Thymus (tissue), 11 donors: ENCODE results near the gene OR2T6. TPM values are rescaled to one million over a fixed set of nuclear protein-coding genes. Genes with fewer than 3 reads are reported as not detected.

Experiments
- DNase-seq, 9 donors: peaks; one replicate each; pipeline ENCODE4 v3.0.0-alpha.2; 2013; ENCODE audit warnings: low spot score in 9 of 9, low read depth in 6 of 9, missing footprints in 1 of 9
- H3K27ac ChIP-seq, 2 donors: one replicate each; pipeline ENCODE4 v1.5.1; 2013; ENCODE audit warnings: control low read depth in 1 of 2, low read depth in 1 of 2, low read length in 1 of 2, mild to moderate bottlenecking in 1 of 2, moderate library complexity in 1 of 2
- H3K27me3 ChIP-seq, 2 donors: one replicate each; pipeline ENCODE4 v1.5.1; 2013; ENCODE audit warnings: low read length in 1 of 2; ENCODE audit not compliant: control insufficient read depth in 2 of 2, insufficient read depth in 1 of 2
- H3K36me3 ChIP-seq, 2 donors: one replicate each; pipeline ENCODE4 v1.5.1; 2013; ENCODE audit warnings: low read length in 1 of 2, mild to moderate bottlenecking in 1 of 2, moderate library complexity in 1 of 2; ENCODE audit not compliant: control insufficient read depth in 2 of 2, insufficient read depth in 2 of 2
- H3K4me1 ChIP-seq, 2 donors: one replicate each; pipeline ENCODE4 v1.5.1; 2013; ENCODE audit warnings: low read length in 2 of 2; ENCODE audit not compliant: control insufficient read depth in 2 of 2, insufficient read depth in 2 of 2
- H3K4me3 ChIP-seq, 2 donors: one replicate each; pipeline ENCODE4 v1.5.1; 2013; ENCODE audit warnings: low read length in 2 of 2, control low read depth in 1 of 2, mild to moderate bottlenecking in 1 of 2
- H3K9me3 ChIP-seq, 2 donors: one replicate each; pipeline ENCODE4 v1.5.1; 2013; ENCODE audit warnings: low read length in 1 of 2, mild to moderate bottlenecking in 1 of 2; ENCODE audit not compliant: control insufficient read depth in 2 of 2, insufficient read depth in 1 of 2
- WGBS: extraction: QIAGEN DNeasy Blood & Tissue Kit; methylation state at CpG from one replicate; pipeline ENCODE4 v1.1.7; 2013; 5-methylcytosine and 5-hydroxymethylcytosine counted together
- polyA plus RNA-seq: library from polyadenylated mRNA; stranded (reverse); fragments of 200-250 nt; gene quantifications from one replicate; pipeline ENCODE4 v1.2.3, GENCODE V29; 2013
- total RNA-seq: library from RNA; stranded (reverse); fragments of 120-200 nt; gene quantifications from one replicate; pipeline ENCODE4 v1.2.4, GENCODE V29; 2013
- donor health status: healthy.

OR2T6 gene
- total and polyA plus RNA-seq, 2 donors = not detected

- 97% methylated on average over 3 of the region's 3 CpGs for WGBS
- Histone ChIP-seq H3K36me3 (no peaks in the 10 kb centered on the region), H3K27ac (no peak overlapping the region), H3K27me3 (no peaks in the 10 kb centered on the region), H3K9me3 (no peaks in the 10 kb centered on the region), H3K4me1 (no peaks in the 10 kb centered on the region), H3K4me3 (no peak overlapping the region)
- DNase-seq = no peak
Observed at GRCh38 chr1:248380854-248381253, 5.3 kb downstream of the OR2T6 start.

- no peak for DNase-seq
- no peaks in the 10 kb centered on the region for H3K4me1 ChIP-seq
- no peak overlapping the region for H3K4me3 ChIP-seq
- H3K9me3 ChIP-seq = no peaks in the 10 kb centered on the region
- H3K36me3 ChIP-seq = no peaks in the 10 kb centered on the region
- WGBS = 9% methylated on average over 2 of the region's 2 CpGs
- no peaks in the 10 kb centered on the region for H3K27me3 ChIP-seq
- no peak overlapping the region for H3K27ac ChIP-seq
Observed at GRCh38 chr1:248388426-248388825, 12.9 kb downstream of the OR2T6 start.

GRCh38 chr1:248393050-248393449 lies 17.5 kb downstream of the OR2T6 start:
- Histone ChIP-seq H3K36me3 (no peaks in the 10 kb centered on the region), H3K27me3 (no peaks in the 10 kb centered on the region), H3K4me1 (no peaks in the 10 kb centered on the region), H3K9me3 (no peaks in the 10 kb centered on the region), H3K27ac (no peak overlapping the region), H3K4me3 (no peak overlapping the region)
- DNase-seq = no peak
- WGBS = 89% methylated on average over 2 of the region's 2 CpGs

- Histone ChIP-seq H3K4me1 (no peaks in the 10 kb centered on the region), H3K4me3 (no peak within 1 kb of the TSS), H3K36me3 (no peaks in the 10 kb centered on the region), H3K9me3 (peaks cover 0 to 4% of the 10 kb centered on the region in 2 donors), H3K27ac (no peak within 1 kb of the TSS), H3K27me3 (no peaks in the 10 kb centered on the region)
- DNase-seq = no peak
- 94% methylated on average over 3 of the region's 3 CpGs for WGBS
Observed at GRCh38 chr1:248402748-248403147, 27.2 kb downstream of the OR2T6 start, which contains the start of gene OR2T1. TSS of gene OR2T1 (plus strand) at chr1:248403048. CDS start at chr1:248406148, 3,100 bp downstream.

GRCh38 chr1:248404024-248404423 lies 28.5 kb downstream of the OR2T6 start:
- Histone ChIP-seq H3K9me3 (peaks cover 0 to 5% of the 10 kb centered on the region in 2 donors), H3K27ac (no peak overlapping the region), H3K36me3 (no peaks in the 10 kb centered on the region), H3K4me3 (no peak overlapping the region), H3K27me3 (no peaks in the 10 kb centered on the region), H3K4me1 (no peaks in the 10 kb centered on the region)
- 92% methylated on average over 6 of the region's 6 CpGs for WGBS
- DNase-seq = peak; percentile 3 to 43 (median 17)

GRCh38 chr1:248406721-248407692 lies 31.5 kb downstream of the OR2T6 start:
- Histone ChIP-seq H3K4me3 (no peak overlapping the region), H3K27ac (no peak overlapping the region), H3K4me1 (no peaks in the 10 kb centered on the region), H3K9me3 (peaks cover 0 to 11% of the 10 kb centered on the region in 2 donors), H3K36me3 (no peaks in the 10 kb centered on the region), H3K27me3 (no peaks in the 10 kb centered on the region)
- no peak for DNase-seq
- 81% methylated on average over 8 of the region's 8 CpGs for WGBS

GRCh38 chr1:248416226-248416625 lies 40.7 kb downstream of the OR2T6 start:
- Histone ChIP-seq H3K9me3 (peaks cover 0 to 20% of the 10 kb centered on the region in 2 donors), H3K27ac (no peak overlapping the region), H3K27me3 (no peaks in the 10 kb centered on the region), H3K36me3 (no peaks in the 10 kb centered on the region), H3K4me1 (no peaks in the 10 kb centered on the region), H3K4me3 (no peak overlapping the region)
- 67% methylated on average over 3 of the region's 3 CpGs for WGBS
- no peak for DNase-seq

- DNase-seq = no peak
- WGBS = 87% methylated on average over 2 of the region's 2 CpGs
Observed at GRCh38 chr1:248417854-248418253, 42.3 kb downstream of the OR2T6 start.

GRCh38 chr1:248421384-248421783 lies 45.8 kb downstream of the OR2T6 start:
- Histone ChIP-seq H3K4me3 (no peak overlapping the region), H3K36me3 (no peaks in the 10 kb centered on the region), H3K27ac (no peak overlapping the region), H3K9me3 (peaks cover 0 to 13% of the 10 kb centered on the region in 2 donors), H3K4me1 (no peaks in the 10 kb centered on the region), H3K27me3 (no peaks in the 10 kb centered on the region)
- DNase-seq = no peak
- WGBS = 22% methylated on average over 1 of the region's 1 CpG

More at GRCh38 chr1:248417854-248418253, 42.3 kb downstream of the OR2T6 start:
- no peaks in the 10 kb centered on the region for H3K27me3 ChIP-seq
- H3K36me3 ChIP-seq = no peaks in the 10 kb centered on the region
- peaks cover 0 to 13% of the 10 kb centered on the region in 2 donors for H3K9me3 ChIP-seq
- H3K4me1 ChIP-seq = no peaks in the 10 kb centered on the region
- no peak overlapping the region for H3K27ac ChIP-seq
- no peak overlapping the region for H3K4me3 ChIP-seq
